HCT116 (cell line): ENCODE results near the gene PROSER2. TPM values are rescaled to one million over a fixed set of nuclear protein-coding genes. Genes with fewer than 3 reads are reported as not detected.

Experiments
- ATAC-seq: fragments of 200-7000 bp; cut with Tn5 transposase; 2 replicates; pipeline ENCODE4 v1.9.1; 2020; ENCODE audit warnings: mild to moderate bottlenecking, moderate library complexity
- BruUV-seq: library from RNA; stranded (reverse); fragments of 400-500 nt; replicated peaks from 2 replicates; lab custom pipeline; 2021; lab: Mats Ljungman, UMichigan
- CTCF ChIA-PET: fragments of 300-600 bp; sonication (Branson Sonifier 250); formaldehyde crosslinking; loops from one replicate; lab custom pipeline; 2021; ENCODE audit warnings: antibody characterized with exemption; lab: Charles Lee
- POLR2A ChIA-PET: fragments of 300-600, 350-600 bp; sonication (Branson Sonifier 250); formaldehyde crosslinking; loops from one replicate; lab custom pipeline; 2021; ENCODE audit warnings: antibody characterized with exemption; lab: Charles Lee
- RAD21 ChIA-PET, 2 experiments: fragments of 300-600 bp; sonication (Branson Sonifier 250); formaldehyde crosslinking; loops; one replicate each; lab custom pipeline; 2023; ENCODE audit warnings: low total read pairs in 2 of 2; ENCODE audit not compliant: uncharacterized antibody in 2 of 2, unreplicated experiment in 2 of 2, low non-redundant PET in 1 of 2; lab: Charles Lee
- DNase-seq: peaks from one replicate; pipeline ENCODE4 v3.0.0-alpha.2; 2010; ENCODE audit warnings: low read depth, low spot score
- H2AFZ ChIP-seq: fragments of 200-600 bp; shearing (Covaris generic), sonication (generic); 2 replicates; pipeline ENCODE4 v1.6.1; 2017; ENCODE audit warnings: low read depth, mixed run types, mixed read lengths, antibody characterized with exemption, low read length; ENCODE audit not compliant: poor library complexity, severe bottlenecking
- H3K27ac ChIP-seq: 2 replicates; pipeline ENCODE4 v1.5.1; 2012; ENCODE audit warnings: low read depth, low read length
- H3K27me3 ChIP-seq: fragments of 200-600 bp; sonication (generic); 2 replicates; pipeline ENCODE4 v1.6.1; 2016; ENCODE audit warnings: mixed run types, low read length, mixed read lengths; ENCODE audit not compliant: insufficient read depth
- H3K36me3 ChIP-seq, 2 experiments: fragments of 200-500 bp in 1 of 2; fragments of 200-600 bp in 1 of 2; sonication (Bioruptor generic) in 1 of 2; sonication (generic) in 1 of 2; 2 replicates each; pipeline versions ENCODE4 v1.5.1 to v1.6.1; 2014 to 2016; ENCODE audit warnings: low read length in 2 of 2, inconsistent platforms in 1 of 2, mixed read lengths in 1 of 2, mixed run types in 1 of 2; ENCODE audit not compliant: insufficient read depth in 2 of 2, control insufficient read depth in 1 of 2
- H3K4me1 ChIP-seq, 2 experiments: fragments of 200-600 bp in 1 of 2; sonication (generic) in 1 of 2; 2 replicates each; pipeline versions ENCODE4 v1.5.1 to v1.6.1; 2012 to 2017; ENCODE audit warnings: low read length in 2 of 2, inconsistent platforms in 1 of 2, mild to moderate bottlenecking in 1 of 2, mixed read lengths in 1 of 2, mixed run types in 1 of 2, moderate library complexity in 1 of 2; ENCODE audit not compliant: insufficient read depth in 2 of 2, control insufficient read depth in 1 of 2
- H3K4me2 ChIP-seq: fragments of 200-600 bp; sonication (generic); 2 replicates; pipeline ENCODE4 v1.6.1; 2017; ENCODE audit warnings: mixed run types, low read length, mixed read lengths
- H3K4me3 ChIP-seq, 2 experiments: fragments of 200-600 bp in 1 of 2; sonication (generic) in 1 of 2; replicated peaks in 1 of 2; 2 replicates each; pipeline ENCODE4 v1.5.1; 2011 to 2016; ENCODE audit warnings: low read length in 2 of 2, control low read depth in 1 of 2, low read depth in 1 of 2, mild to moderate bottlenecking in 1 of 2, mixed read lengths in 1 of 2, mixed run types in 1 of 2
- H3K79me2 ChIP-seq: fragments of 200-600 bp; sonication (generic); 2 replicates; pipeline ENCODE4 v1.6.1; 2017; ENCODE audit warnings: mild to moderate bottlenecking, mixed run types, low read length, moderate library complexity, mixed read lengths; ENCODE audit not compliant: insufficient read depth
- H3K9ac ChIP-seq: fragments of 200-600 bp; sonication (generic); 2 replicates; pipeline ENCODE4 v1.6.1; 2016; ENCODE audit warnings: low read length, mixed read lengths
- H3K9me2 ChIP-seq: fragments of 200-600 bp; sonication (generic), shearing (Covaris generic); 2 replicates; pipeline ENCODE4 v1.6.1; 2017; ENCODE audit warnings: mixed run types, mild to moderate bottlenecking, moderate library complexity; ENCODE audit not compliant: insufficient read depth
- H3K9me3 ChIP-seq, 2 experiments: fragments of 200-500 bp in 1 of 2; fragments of 200-600 bp in 1 of 2; sonication (Bioruptor generic) in 1 of 2; sonication (generic) in 1 of 2; 2 replicates each; pipeline ENCODE4 v1.6.1; 2014 to 2017; ENCODE audit warnings: low read length in 2 of 2, mixed read lengths in 2 of 2, inconsistent platforms in 1 of 2, low read depth in 1 of 2, mild to moderate bottlenecking in 1 of 2, mixed run types in 1 of 2, moderate library complexity in 1 of 2; ENCODE audit not compliant: control insufficient read depth in 1 of 2, insufficient read depth in 1 of 2
- H4K20me1 ChIP-seq: fragments of 200-600 bp; sonication (generic), shearing (Covaris generic); 2 replicates; pipeline ENCODE4 v1.6.1; 2017; ENCODE audit warnings: mixed run types, mild to moderate bottlenecking, moderate library complexity; ENCODE audit not compliant: insufficient read depth
- CBX3 ChIP-seq: IDR thresholded peaks from 2 replicates; pipeline ENCODE4 v1.6.1; 2012; ENCODE audit warnings: low read depth
- CEBPB ChIP-seq: IDR thresholded peaks from 2 replicates; pipeline ENCODE4 v1.6.1; 2012; ENCODE audit warnings: low read depth
- EGR1 ChIP-seq: IDR thresholded peaks from 2 replicates; pipeline ENCODE4 v1.6.1; 2012; ENCODE audit warnings: low read depth
- EZH2 ChIP-seq: fragments of 200-600 bp; sonication (generic); IDR thresholded peaks from 2 replicates; pipeline ENCODE4 v1.6.1; 2017; ENCODE audit warnings: antibody characterized with exemption, mixed run types
- EZH2phosphoT487 ChIP-seq: fragments of 200-600 bp; IDR thresholded peaks from 2 replicates; pipeline ENCODE4 v1.6.1; 2018; ENCODE audit warnings: antibody characterized with exemption, borderline replicate concordance
- FOSL1 ChIP-seq: IDR thresholded peaks from 2 replicates; pipeline ENCODE4 v1.6.1; 2012; ENCODE audit warnings: low read depth
- POLR2AphosphoS5 ChIP-seq: IDR thresholded peaks from 2 replicates; pipeline ENCODE4 v1.6.1; 2011; ENCODE audit warnings: mild to moderate bottlenecking, low read depth, low read length, moderate library complexity
- RAD21 ChIP-seq: IDR thresholded peaks from 2 replicates; pipeline ENCODE4 v1.6.1; 2012; ENCODE audit warnings: low read depth, mild to moderate bottlenecking
- SIN3A ChIP-seq: IDR thresholded peaks from 2 replicates; pipeline ENCODE4 v1.6.1; 2012; ENCODE audit warnings: low read depth
- SRF ChIP-seq: IDR thresholded peaks from 2 replicates; pipeline ENCODE4 v1.6.1; 2012; ENCODE audit warnings: low read depth
- TCF7L2 ChIP-seq: IDR thresholded peaks from 2 replicates; pipeline ENCODE4 v1.7.0; 2011; ENCODE audit warnings: borderline replicate concordance, inconsistent platforms; ENCODE audit not compliant: insufficient read depth, insufficient read length; ENCODE audit errors: extremely low read depth
- YY1 ChIP-seq: IDR thresholded peaks from 2 replicates; pipeline ENCODE4 v1.6.1; 2011; ENCODE audit warnings: low read length, low read depth, moderate library complexity, mild to moderate bottlenecking; ENCODE audit not compliant: insufficient replicate concordance; ENCODE audit errors: extremely low read depth
- ZFX ChIP-seq: fragments of 450-650 bp; IDR thresholded peaks from 2 replicates; pipeline ENCODE4 v1.6.1; 2017
- ZNF274 ChIP-seq: fragments of 200-500 bp; sonication (Bioruptor generic); IDR thresholded peaks from 2 replicates; pipeline ENCODE4 v1.6.1; 2014; ENCODE audit warnings: mild to moderate bottlenecking, low read depth, low read length, inconsistent platforms
- intact Hi-C: fragments of 100-400 bp; cut with micrococcal nuclease; formaldehyde crosslinking; loops from 2 replicates; pipeline ENCODE4 v1.10.0; 2022
- total RNA-seq: library from RNA; stranded (reverse); gene quantifications from one replicate; pipeline ENCODE4 v1.2.1, GENCODE V29; 2021; ENCODE audit not compliant: unreplicated experiment
- TF ChIP-seq, protein P1 (sequence below): IDR thresholded peaks from 2 replicates; pipeline ENCODE4 v1.6.1; 2011; ENCODE audit warnings: mild to moderate bottlenecking, low read length, moderate library complexity; ENCODE audit not compliant: insufficient replicate concordance; ENCODE audit errors: extremely low read depth
- TF ChIP-seq, protein P2 (sequence below): IDR thresholded peaks from 2 replicates; pipeline ENCODE4 v1.6.1; 2012; ENCODE audit warnings: low read depth
- TF ChIP-seq, protein P3 (sequence below): IDR thresholded peaks from 2 replicates; pipeline ENCODE4 v1.6.1; 2012
- TF ChIP-seq, protein P4 (sequence below): IDR thresholded peaks from 2 replicates; pipeline ENCODE4 v1.6.1; 2012

Gene PROSER2
- total RNA-seq, 1 experiment from 2014 or later: 46.2 TPM

DNA sequence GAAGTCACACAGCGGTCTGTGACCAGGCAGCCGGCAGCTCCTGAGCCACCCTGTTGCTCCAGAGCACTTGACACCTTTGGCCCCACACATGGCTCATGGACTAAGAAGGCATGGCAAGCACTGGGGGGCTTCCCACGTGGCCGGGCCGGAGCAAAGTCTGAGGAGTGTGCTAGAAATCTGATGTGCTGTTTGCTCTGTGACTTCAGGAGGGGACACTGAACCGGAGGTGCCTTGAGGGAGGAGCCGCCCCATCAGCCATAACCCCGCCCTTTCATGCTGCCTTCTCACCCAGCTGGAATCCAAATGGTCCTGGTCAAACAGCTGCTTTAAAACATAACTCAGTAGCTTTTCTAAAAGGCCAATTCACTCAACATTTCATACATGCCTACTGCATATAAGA, 33.5 kb downstream of the PROSER2 start:
- Histone ChIP-seq H4K20me1 (no peaks in the 10 kb centered on the region), H3K4me3 (no peak overlapping the region), H3K4me1 (peaks cover 0 to 5% of the 10 kb centered on the region in 2 experiments; a peak in 1 of 4 replicates), H3K27ac (no peak overlapping the region)
- ChIA-PET CTCF (no interaction called here), POLR2A (no interaction called here)
- DNase-seq (no peak), ATAC-seq (no peak)
- no TSS peak for BruUV-seq
- TF ChIP-seq ZNF274: no peak
- no peak for TF ChIP-seq ZFX
- TF ChIP-seq, protein P1, sequence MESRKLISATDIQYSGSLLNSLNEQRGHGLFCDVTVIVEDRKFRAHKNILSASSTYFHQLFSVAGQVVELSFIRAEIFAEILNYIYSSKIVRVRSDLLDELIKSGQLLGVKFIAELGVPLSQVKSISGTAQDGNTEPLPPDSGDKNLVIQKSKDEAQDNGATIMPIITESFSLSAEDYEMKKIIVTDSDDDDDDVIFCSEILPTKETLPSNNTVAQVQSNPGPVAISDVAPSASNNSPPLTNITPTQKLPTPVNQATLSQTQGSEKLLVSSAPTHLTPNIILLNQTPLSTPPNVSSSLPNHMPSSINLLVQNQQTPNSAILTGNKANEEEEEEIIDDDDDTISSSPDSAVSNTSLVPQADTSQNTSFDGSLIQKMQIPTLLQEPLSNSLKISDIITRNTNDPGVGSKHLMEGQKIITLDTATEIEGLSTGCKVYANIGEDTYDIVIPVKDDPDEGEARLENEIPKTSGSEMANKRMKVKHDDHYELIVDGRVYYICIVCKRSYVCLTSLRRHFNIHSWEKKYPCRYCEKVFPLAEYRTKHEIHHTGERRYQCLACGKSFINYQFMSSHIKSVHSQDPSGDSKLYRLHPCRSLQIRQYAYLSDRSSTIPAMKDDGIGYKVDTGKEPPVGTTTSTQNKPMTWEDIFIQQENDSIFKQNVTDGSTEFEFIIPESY: no peak
- no peak for TF ChIP-seq TCF7L2
- TF ChIP-seq, protein P2, sequence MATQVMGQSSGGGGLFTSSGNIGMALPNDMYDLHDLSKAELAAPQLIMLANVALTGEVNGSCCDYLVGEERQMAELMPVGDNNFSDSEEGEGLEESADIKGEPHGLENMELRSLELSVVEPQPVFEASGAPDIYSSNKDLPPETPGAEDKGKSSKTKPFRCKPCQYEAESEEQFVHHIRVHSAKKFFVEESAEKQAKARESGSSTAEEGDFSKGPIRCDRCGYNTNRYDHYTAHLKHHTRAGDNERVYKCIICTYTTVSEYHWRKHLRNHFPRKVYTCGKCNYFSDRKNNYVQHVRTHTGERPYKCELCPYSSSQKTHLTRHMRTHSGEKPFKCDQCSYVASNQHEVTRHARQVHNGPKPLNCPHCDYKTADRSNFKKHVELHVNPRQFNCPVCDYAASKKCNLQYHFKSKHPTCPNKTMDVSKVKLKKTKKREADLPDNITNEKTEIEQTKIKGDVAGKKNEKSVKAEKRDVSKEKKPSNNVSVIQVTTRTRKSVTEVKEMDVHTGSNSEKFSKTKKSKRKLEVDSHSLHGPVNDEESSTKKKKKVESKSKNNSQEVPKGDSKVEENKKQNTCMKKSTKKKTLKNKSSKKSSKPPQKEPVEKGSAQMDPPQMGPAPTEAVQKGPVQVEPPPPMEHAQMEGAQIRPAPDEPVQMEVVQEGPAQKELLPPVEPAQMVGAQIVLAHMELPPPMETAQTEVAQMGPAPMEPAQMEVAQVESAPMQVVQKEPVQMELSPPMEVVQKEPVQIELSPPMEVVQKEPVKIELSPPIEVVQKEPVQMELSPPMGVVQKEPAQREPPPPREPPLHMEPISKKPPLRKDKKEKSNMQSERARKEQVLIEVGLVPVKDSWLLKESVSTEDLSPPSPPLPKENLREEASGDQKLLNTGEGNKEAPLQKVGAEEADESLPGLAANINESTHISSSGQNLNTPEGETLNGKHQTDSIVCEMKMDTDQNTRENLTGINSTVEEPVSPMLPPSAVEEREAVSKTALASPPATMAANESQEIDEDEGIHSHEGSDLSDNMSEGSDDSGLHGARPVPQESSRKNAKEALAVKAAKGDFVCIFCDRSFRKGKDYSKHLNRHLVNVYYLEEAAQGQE: no peak
- no peak for TF ChIP-seq CEBPB
- TF ChIP-seq FOSL1: no peak
- TF ChIP-seq YY1: no peak
- TF ChIP-seq CBX3: no peak
- TF ChIP-seq RAD21: no peak
- TF ChIP-seq POLR2AphosphoS5: no peak
- no peak for TF ChIP-seq SIN3A
- TF ChIP-seq, protein P3, sequence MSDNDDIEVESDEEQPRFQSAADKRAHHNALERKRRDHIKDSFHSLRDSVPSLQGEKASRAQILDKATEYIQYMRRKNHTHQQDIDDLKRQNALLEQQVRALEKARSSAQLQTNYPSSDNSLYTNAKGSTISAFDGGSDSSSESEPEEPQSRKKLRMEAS: no peak
- no peak for TF ChIP-seq EZH2
- TF ChIP-seq EGR1: no peak
- no peak for TF ChIP-seq EZH2phosphoT487
- TF ChIP-seq, protein P4, sequence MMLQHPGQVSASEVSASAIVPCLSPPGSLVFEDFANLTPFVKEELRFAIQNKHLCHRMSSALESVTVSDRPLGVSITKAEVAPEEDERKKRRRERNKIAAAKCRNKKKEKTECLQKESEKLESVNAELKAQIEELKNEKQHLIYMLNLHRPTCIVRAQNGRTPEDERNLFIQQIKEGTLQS: no peak
- TF ChIP-seq SRF: no peak
- TF ChIP-seq, all 23 proteins: peak for 0
- Histone ChIP-seq H3K27me3 (no peaks in the 10 kb centered on the region), H3K9me2 (no peaks in the 10 kb centered on the region), H3K36me3 (peaks cover 11 to 61% of the 10 kb centered on the region in 2 experiments; a peak in 3 of 4 replicates), H3K79me2 (peaks cover 88% of the 10 kb centered on the region), H2AFZ (no peak overlapping the region), H3K9ac (no peak overlapping the region), H3K9me3 (no peaks in the 10 kb centered on the region), H3K4me2 (no peak overlapping the region)
- RAD21 ChIA-PET: no interaction called here
- intact Hi-C loops: no loop called here
